Prostate gland (tissue), 2 donors: ENCODE data around the gene SH3RF2.

Experiments used
- POLR2A ChIP-seq: fragments of 450-650 bp; IDR thresholded peaks from one replicate; pipeline ENCODE4 v1.6.1; 2016; ENCODE audit warnings: antibody characterized with exemption, mild to moderate bottlenecking
- POLR2AphosphoS5 ChIP-seq: sonication (generic); formaldehyde crosslinking; IDR thresholded peaks from one replicate; pipeline ENCODE4 v1.6.1; 2017; ENCODE audit warnings: antibody characterized with exemption
- TF ChIP-seq, protein P1 (sequence below), 4 experiments: fragments of 200-600 bp in 2 of 4; fragments of 450-650 bp in 2 of 4; sonication (generic) in 2 of 4; IDR thresholded peaks; 1 replicate in 3 of 4; 2 replicates in 1 of 4; pipeline ENCODE4 v1.5.1; 2016 to 2019; ENCODE audit warnings: antibody characterized with exemption in 4 of 4, mild to moderate bottlenecking in 2 of 4, moderate library complexity in 2 of 4

DNA sequence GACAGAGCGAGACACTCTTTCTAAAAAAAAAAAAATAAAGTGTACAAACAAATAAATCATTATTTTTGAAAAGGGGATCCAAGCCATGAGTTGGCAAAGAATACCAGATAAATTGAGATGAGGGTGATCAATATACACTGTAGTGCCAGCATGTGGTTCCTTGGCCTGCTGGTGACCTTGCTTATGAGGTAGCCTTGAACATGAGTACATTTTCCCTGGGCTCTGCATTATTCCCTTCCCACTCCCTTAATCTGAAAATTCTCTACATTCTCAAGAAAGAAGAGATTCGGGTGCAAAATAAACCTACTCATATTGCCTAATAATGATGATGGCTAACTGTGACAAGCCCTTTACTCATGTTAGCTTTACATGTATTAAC, 33.3 kb downstream of the SH3RF2 start:
- TF ChIP-seq, protein P1, sequence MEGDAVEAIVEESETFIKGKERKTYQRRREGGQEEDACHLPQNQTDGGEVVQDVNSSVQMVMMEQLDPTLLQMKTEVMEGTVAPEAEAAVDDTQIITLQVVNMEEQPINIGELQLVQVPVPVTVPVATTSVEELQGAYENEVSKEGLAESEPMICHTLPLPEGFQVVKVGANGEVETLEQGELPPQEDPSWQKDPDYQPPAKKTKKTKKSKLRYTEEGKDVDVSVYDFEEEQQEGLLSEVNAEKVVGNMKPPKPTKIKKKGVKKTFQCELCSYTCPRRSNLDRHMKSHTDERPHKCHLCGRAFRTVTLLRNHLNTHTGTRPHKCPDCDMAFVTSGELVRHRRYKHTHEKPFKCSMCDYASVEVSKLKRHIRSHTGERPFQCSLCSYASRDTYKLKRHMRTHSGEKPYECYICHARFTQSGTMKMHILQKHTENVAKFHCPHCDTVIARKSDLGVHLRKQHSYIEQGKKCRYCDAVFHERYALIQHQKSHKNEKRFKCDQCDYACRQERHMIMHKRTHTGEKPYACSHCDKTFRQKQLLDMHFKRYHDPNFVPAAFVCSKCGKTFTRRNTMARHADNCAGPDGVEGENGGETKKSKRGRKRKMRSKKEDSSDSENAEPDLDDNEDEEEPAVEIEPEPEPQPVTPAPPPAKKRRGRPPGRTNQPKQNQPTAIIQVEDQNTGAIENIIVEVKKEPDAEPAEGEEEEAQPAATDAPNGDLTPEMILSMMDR (IDR thresholded peaks at IDR 0.05) = no peak
- no peak for TF ChIP-seq POLR2A
- TF ChIP-seq POLR2AphosphoS5 = no peak
